Measurements from ENCODE around the gene MARF1.
"Not testable (repeated sequence)": the region's sequence is repeated elsewhere in the genome, so short reads cannot be mapped to it uniquely, and the experiment has no call there.

Gene MARF1

GRCh38 chr16:15573274-15573895 lies 69.6 kb downstream of the MARF1 start:
- no peak for DNase-seq (ENCODE audit: low read depth in 2 of 2)

DNA sequence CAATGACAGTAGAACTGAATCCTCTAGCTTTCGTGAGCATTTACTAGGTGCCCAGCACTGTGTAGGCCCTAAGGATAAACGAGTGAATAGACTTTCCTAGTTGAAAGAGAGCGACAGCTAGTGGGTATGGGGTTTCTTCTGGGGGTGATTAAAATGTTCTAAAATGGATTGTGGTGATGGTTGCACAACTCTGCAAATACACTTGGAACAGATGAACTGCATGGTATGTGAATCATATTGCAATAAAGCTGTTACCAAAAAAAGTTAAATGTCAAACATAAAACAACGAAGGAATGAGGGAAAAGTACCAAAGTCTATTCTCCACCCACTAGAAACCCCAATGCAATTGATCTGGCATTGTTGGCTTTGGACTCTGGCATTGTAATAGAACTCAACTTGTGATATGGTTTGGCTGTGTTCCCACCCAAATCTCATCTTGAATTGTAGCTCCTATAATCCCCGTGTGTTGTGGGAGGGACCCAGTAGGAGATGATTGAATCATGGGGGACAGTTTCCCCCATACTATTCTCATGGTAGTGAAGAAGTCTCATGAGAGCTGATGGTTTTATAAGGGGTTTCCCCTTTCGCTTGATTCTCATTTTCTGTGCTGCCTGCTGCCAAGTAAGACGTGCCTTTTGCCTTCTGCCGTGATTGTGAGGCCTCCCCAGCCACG lies 70.5 kb downstream of the MARF1 start:
- DNase-seq (ENCODE audit: low read depth in 2 of 2), result no peak

DNA sequence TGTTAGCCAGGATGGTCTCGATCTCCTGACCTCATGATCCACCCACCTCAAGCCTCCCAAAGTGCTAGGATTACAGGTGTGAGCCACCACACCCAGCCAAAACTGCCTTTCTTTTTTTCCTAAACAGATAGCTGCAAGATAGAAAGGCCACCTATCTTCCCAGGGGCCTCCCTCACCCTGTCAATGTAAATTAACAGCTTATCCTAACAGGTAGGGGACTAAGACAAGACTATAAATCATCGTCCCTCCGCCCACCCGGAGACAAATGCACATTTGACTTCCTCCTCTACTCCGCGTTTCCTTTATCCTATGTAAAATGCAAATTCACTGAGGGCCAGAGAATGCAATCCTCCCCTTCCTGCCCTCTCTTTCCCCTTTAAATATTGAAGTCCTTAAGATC lies 71.4 kb downstream of the MARF1 start:
- no peak for DNase-seq (ENCODE audit: low read depth in 2 of 2)

DNA sequence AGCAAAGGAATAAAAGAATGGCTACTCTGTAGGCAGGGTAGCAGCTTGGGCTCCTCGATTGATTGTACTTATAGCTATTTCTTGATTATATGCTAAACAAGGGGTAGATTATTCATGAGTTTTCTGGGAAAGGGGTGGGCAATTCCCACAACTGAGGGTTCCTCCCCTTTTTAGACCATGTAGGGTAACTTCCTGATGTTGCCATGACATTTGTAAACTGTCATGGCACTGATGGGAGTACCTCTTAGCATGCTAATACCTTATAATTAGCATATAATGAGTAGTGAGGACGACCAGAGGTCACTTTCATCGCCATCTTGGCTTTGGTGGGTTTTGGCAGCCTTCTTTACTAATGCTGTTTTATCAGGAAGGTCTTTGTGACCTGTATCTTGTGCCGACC lies 72.3 kb downstream of the MARF1 start:
- not testable (repeated sequence) for DNase-seq (ENCODE audit: low read depth in 2 of 2)

DNA sequence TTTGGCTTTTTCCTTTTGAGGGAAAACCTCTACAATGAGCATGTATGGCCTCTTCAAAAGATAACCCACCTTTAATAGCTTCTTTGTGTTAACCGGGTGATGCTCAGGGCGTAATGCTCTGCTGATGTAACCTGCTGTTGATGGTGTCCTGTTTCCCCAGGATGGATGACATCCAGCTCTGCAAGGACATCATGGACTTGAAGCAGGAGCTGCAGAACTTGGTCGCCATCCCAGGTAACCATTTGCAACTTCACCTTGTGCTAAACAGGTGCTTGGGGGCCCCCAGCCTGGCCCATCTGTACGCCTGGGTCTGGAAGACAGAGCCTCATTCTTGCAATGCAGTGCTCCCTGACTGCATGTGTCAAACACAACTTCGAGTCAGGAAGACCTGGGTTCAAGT lies 75.1 kb downstream of the MARF1 start:
- no peak for DNase-seq (ENCODE audit: low read depth in 2 of 2)

DNA sequence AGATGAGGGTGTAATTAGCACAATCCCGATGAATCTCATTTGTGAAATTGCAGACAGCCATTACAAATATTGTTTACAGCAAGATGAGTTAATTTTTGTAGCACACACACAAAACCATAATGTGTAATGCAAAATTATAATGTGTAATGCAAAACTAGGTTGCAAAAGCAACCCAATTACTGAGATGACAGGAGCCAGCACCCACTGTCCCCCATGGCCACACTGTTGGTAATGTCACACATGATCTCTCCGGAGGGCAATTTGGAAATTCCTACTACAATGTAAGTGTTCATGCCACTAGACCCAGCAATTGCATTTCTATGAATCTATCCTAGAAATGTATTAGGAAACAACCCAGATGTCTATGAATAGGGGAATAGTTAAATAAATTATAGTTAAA lies 76.9 kb downstream of the MARF1 start:
- no peak for DNase-seq (ENCODE audit: low read depth in 2 of 2)

DNA sequence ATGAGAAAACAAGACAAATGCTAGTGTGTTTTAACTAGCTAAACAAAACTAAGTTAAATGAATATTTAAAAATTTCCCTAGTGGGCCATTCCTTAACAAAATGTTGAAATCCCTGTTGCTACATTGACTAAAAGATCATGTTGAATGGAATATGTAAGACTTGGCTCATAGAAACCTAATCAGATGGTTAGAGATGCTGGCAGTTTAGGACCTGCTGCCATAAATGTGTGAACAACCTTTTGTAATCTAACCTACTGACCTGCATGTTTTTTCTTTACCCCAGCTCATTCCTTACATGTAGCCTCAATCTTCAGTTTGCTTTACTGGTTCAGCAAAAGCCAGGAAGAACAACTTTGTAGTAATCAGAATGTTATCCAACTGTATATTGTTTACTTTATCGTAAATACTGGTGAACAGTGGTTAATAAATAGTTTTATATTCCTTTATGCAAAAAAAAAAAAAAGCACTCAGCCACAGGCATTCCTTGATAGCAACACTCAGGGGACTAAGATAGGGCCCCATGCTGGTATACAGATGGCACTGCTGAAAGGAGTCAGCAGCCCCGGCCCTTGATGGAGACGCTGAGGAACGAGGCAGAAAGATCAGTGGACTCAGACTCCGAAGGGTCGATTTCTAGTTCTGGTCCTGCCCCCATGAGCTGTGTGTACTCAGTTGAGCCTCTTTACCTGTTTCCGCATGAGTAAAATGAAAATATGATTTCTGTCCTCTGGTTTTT lies 78.2 kb downstream of the MARF1 start:
- DNase-seq (ENCODE audit: low read depth in 2 of 2), result no peak

DNA sequence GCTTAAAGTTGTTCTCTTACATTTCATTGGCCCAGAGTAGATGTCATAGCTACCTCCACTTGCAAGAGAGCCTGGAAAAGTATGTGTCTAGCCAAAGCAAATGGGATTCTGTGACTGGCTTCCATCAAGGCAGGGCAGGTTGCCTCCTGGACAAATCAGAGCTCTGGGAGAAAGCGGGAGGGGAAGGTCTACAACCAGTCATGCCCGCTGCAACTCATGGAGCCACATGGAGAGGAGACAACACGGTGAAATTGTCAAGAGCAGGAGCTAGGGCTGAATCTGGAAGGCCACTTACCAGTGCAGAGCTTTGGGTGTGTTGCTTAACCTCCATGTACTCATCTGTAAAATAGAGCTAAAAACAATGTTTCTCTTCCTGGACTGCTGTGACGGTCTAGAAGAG lies 83.8 kb downstream of the MARF1 start:
- no peak for DNase-seq (ENCODE audit: low read depth in 2 of 2)

DNA sequence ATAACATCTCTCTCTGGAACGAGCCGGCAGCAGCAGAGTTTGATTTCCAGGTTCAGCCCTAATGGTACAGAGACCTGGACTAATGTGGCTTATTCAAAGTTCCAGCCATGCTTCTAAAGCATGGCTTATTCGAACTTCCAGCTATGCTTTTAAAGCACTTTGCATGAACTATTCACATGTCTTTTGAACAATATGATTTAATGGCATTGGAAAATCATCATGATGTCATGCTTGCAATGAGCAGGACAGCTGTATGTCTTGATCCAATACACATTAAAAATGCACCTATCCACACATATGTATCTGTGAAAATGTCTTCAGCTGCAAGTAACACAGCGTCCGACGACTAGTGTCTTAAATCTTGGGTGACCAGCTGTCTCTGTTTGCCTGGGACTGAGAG lies 85.7 kb downstream of the MARF1 start:
- no peak for DNase-seq (ENCODE audit: low read depth in 2 of 2)

DNA sequence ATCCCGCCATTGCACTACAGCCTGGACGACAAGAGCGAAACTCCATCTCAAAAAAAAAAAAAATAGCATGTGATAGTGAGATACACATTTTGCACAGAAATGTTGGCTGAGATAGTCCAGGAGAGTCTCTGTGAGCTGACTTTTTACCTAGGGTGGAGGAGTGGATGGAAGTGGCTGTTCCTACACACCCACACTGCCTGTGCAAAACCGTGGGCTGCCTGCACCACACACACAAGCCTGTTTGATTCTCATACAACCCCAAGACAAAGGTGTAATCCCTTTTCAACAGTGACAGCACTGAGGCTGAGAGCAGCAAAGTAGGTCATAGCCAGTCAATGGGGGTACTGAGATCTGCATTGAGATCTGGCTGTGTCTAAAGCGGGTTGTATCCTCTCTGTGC lies 86.8 kb downstream of the MARF1 start:
- DNase-seq (ENCODE audit: low read depth in 2 of 2), result no peak

- no peak for DNase-seq (ENCODE audit: low read depth in 2 of 2)
These were observed 89.5 kb downstream of the MARF1 start for GRCh38 chr16:15553313-15554088.

GRCh38 chr16:15552507-15552906 lies 90.4 kb downstream of the MARF1 start:
- no peak for DNase-seq (ENCODE audit: low read depth in 2 of 2)

DNA sequence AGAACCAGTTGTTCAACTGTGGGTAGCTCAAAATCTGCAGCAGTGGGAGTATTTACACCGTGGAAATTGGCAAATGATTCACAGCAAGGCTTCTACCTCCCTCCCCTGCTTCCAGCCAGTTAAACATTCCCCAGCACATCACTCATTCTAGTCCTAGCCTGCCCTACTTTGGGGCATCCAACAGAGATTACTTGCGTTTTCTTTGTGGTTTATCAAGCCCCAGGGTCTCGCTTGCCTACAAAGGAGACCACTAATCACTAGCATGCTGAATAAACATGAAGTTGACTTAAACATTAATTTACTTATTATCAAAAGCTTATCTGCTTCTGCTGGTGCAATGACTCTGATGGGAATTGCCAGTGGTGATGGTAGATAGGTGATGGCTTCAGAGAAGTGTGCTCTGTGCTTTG lies 94.5 kb downstream of the MARF1 start:
- DNase-seq (ENCODE audit: low read depth in 2 of 2), result no peak

DNA sequence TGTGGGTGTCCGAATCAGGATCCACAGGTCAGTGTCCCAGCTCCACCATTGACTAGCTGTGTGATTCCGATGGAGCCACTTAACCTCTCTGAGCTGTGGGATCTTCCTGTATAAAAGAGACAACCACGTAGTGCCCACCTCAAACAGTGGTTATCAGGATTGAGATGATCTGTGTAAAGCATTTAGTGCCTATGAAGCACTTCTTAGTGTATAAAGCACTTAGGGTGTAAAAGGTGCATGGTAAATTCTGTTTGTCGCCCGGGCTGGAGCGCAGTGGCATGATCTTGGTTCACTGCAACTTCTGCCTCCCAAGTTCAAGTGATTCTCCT lies 95.2 kb downstream of the MARF1 start:
- no peak for DNase-seq (ENCODE audit: low read depth in 2 of 2)

GRCh38 chr16:15547072-15547767 lies 95.7 kb downstream of the MARF1 start:
- not testable (repeated sequence) for DNase-seq (ENCODE audit: low read depth in 2 of 2)

GRCh38 chr16:15545544-15545943 lies 97.4 kb downstream of the MARF1 start:
- DNase-seq (ENCODE audit: low read depth in 2 of 2), result no peak

DNA sequence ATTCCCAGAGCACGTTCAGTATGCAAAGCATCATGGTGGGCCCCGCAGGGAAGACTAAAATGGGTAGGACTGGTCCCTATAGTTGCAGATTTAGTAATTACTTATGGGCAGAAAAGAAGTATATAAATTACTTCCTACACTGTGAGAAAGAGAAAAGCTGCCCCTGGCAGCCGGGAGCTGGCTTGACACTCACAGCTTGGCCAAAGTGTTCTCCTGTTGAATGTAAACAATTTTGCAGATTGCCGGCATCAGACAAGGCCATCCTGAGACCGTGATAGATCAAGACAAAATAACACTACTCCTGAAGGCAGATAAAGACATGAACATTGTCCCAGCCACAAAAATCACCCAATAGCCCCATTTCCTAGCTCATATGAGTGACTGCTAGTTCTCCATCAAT lies 98.5 kb downstream of the MARF1 start:
- DNase-seq (ENCODE audit: low read depth in 2 of 2), result no peak

All from activated CD8-positive, alpha-beta memory T cell treated with anti-CD3 and anti-CD28 coated beads for 4 hours (primary cell).